DMS53 treated with DMSO at 0.1 percent for 48 hours (cell line): ENCODE results near the gene MRPS2.
"Not testable (repeated sequence)": the region's sequence is repeated elsewhere in the genome, so short reads cannot be mapped to it uniquely, and the experiment has no call there.

Experiments
- DNase-seq: peaks from one replicate; lab custom pipeline; 2025; ENCODE audit not compliant: unreplicated experiment; lab: John Stamatoyannopoulos, UW

The MRPS2 gene

GRCh38 chr9:135499326-135500070 lies 984 bp upstream of the MRPS2 start:
- DNase-seq = peak; percentile 80

GRCh38 chr9:135500071-135500524 lies 384 bp upstream of the MRPS2 start:
- peak; percentile 64 for DNase-seq

GRCh38 chr9:135501261-135502167 lies 1.0 kb downstream of the MRPS2 start:
- peak; percentile 16 for DNase-seq

GRCh38 chr9:135502168-135502872 lies 1.8 kb downstream of the MRPS2 start:
- no peak for DNase-seq

- DNase-seq = no peak
These were observed 2.4 kb downstream of the MRPS2 start for GRCh38 chr9:135502873-135503321.

GRCh38 chr9:135503371-135504261 lies 3.1 kb downstream of the MRPS2 start:
- DNase-seq = no peak

GRCh38 chr9:135504262-135505243 lies 4.1 kb downstream of the MRPS2 start:
- DNase-seq = peak; percentile 22

GRCh38 chr9:135505406-135506187 lies 5.1 kb downstream of the MRPS2 start:
- DNase-seq = no peak

GRCh38 chr9:135506327-135507103 lies 6.0 kb downstream of the MRPS2 start:
- no peak for DNase-seq

GRCh38 chr9:135507104-135508035 lies 6.9 kb downstream of the MRPS2 start:
- no peak for DNase-seq

GRCh38 chr9:135508211-135508820 lies 7.8 kb downstream of the MRPS2 start:
- no peak for DNase-seq

- no peak for DNase-seq
These were observed 9.0 kb downstream of the MRPS2 start for GRCh38 chr9:135509458-135509857.

- no peak for DNase-seq
These were observed 11.7 kb downstream of the MRPS2 start for GRCh38 chr9:135512241-135512603.

- no peak for DNase-seq
These were observed 12.4 kb downstream of the MRPS2 start for GRCh38 chr9:135512904-135513303.

GRCh38 chr9:135513351-135513846 lies 12.9 kb downstream of the MRPS2 start:
- DNase-seq = no peak

GRCh38 chr9:135513906-135514305 lies 13.4 kb downstream of the MRPS2 start:
- DNase-seq = not testable (repeated sequence)
